ENCODE measurements around the gene MPIG6B.

The MPIG6B gene

DNA sequence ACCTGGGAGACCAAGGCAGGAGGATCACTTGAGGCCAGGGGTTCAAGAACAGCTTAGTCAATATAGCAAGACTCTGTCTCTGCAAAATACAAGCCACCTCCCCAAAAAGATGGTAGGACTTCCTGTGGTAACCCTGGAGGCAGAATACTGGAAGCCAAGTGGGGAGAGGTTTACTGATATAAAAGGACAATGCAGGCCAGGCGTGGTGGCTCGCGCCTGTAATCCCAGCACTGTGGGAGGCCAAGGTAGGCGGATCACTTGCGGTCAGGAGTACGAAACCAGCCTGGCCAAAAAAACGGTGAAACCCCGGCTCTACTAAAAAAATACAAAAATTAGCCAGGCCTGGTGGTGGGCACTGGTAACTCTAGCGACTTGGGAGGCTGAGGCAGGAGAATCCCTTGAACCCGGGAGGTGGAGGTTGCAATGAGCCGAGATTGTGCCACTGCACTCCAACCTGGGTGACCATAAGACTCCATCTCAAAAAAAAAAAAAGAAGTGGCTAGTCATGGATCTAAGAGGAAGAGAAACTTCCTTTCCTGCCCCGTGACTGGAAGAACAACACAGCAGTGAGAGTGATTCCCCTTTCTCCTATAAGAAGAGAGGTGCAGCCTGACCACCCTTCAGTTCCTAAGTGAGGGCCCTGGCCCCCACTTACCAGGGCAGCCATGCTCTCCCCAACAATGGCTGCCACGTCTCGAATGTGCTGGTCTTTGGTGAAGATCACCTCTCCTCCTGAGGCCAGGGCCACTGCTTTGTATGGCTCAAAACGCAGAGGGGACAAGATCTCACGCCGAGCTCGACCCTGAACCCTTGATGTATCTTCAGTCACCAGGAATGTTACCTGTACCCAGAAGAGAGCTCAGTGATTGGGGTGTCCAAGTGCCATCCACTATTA is 45.4 kb downstream of the MPIG6B start (continued):
- TF ChIP-seq, protein P1, sequence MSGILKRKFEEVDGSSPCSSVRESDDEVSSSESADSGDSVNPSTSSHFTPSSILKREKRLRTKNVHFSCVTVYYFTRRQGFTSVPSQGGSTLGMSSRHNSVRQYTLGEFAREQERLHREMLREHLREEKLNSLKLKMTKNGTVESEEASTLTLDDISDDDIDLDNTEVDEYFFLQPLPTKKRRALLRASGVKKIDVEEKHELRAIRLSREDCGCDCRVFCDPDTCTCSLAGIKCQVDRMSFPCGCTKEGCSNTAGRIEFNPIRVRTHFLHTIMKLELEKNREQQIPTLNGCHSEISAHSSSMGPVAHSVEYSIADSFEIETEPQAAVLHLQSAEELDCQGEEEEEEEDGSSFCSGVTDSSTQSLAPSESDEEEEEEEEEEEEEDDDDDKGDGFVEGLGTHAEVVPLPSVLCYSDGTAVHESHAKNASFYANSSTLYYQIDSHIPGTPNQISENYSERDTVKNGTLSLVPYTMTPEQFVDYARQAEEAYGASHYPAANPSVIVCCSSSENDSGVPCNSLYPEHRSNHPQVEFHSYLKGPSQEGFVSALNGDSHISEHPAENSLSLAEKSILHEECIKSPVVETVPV (CRISPR knock-in tag; IDR thresholded peaks at IDR 0.05), result no peak
- TF ChIP-seq BACH2 (CRISPR knock-in tag; IDR thresholded peaks at IDR 0.05; ENCODE audit: borderline replicate concordance) (no peak), GLIS3 (CRISPR knock-in tag; IDR thresholded peaks at IDR 0.05) (no peak), SNAI2 (CRISPR knock-in tag; IDR thresholded peaks at IDR 0.05) (no peak), OSR1 (CRISPR knock-in tag; IDR thresholded peaks at IDR 0.05) (no peak), ZNF8 (CRISPR knock-in tag; IDR thresholded peaks at IDR 0.05) (no peak), ZNF565 (CRISPR knock-in tag; conservative IDR thresholded peaks at IDR 0.05; ENCODE audit: low read depth) (no peak), ISL1 (CRISPR knock-in tag; IDR thresholded peaks at IDR 0.05) (no peak), ZFP3 (CRISPR knock-in tag; IDR thresholded peaks at IDR 0.05) (no peak)
- TF ChIP-seq, protein P2, sequence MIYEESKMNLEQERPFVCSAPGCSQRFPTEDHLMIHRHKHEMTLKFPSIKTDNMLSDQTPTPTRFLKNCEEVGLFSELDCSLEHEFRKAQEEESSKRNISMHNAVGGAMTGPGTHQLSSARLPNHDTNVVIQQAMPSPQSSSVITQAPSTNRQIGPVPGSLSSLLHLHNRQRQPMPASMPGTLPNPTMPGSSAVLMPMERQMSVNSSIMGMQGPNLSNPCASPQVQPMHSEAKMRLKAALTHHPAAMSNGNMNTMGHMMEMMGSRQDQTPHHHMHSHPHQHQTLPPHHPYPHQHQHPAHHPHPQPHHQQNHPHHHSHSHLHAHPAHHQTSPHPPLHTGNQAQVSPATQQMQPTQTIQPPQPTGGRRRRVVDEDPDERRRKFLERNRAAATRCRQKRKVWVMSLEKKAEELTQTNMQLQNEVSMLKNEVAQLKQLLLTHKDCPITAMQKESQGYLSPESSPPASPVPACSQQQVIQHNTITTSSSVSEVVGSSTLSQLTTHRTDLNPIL (CRISPR knock-in tag; IDR thresholded peaks at IDR 0.05; ENCODE audit: low read depth), result no peak

DNA sequence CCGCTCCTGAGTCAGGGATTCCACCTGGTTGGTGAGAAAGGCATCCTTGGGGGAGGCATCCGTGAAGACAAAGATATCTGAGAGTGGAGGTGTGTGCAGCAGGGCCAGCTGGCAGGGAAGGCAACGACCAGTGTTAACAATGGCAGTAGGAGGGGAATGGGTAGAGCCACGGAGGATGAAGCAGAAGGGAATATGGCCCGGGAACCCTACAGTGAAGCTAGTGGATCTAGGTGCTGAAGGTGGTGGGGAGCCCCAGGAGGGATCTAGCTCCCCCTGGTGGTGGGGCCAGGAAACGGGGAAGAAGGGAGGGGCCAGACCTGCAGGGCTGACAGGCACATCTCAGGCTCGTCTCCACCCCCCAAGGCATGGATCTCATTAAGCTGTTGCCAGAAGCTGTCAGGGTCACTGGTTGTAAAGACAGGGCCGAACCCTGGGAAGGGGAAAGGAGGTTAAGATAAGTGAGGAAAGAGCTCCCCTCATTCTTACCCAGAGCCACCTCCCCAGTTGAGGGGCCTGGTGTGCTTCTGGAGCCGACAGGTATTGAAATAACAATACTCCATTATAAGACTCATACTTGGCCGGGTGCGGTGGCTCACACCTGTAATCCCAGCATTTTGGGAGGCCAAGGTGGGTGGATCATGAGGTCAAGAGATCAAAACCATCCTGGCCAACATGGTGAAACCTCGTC is 46.7 kb downstream of the MPIG6B start:
- TF ChIP-seq, protein P1 (CRISPR knock-in tag; IDR thresholded peaks at IDR 0.05), result no peak
- no peak for TF ChIP-seq RARB (CRISPR knock-in tag; IDR thresholded peaks at IDR 0.05)
- no peak for TF ChIP-seq ZC3H10 (CRISPR knock-in tag; IDR thresholded peaks at IDR 0.05)
- TF ChIP-seq ZNF8 (CRISPR knock-in tag; IDR thresholded peaks at IDR 0.05), result no peak
- TF ChIP-seq BACH2 (CRISPR knock-in tag; IDR thresholded peaks at IDR 0.05; ENCODE audit: borderline replicate concordance), result no peak
- no peak for TF ChIP-seq TCF4 (CRISPR knock-in tag; IDR thresholded peaks at IDR 0.05; ENCODE audit: borderline replicate concordance)
- peak; percentile 46 for ATAC-seq

DNA sequence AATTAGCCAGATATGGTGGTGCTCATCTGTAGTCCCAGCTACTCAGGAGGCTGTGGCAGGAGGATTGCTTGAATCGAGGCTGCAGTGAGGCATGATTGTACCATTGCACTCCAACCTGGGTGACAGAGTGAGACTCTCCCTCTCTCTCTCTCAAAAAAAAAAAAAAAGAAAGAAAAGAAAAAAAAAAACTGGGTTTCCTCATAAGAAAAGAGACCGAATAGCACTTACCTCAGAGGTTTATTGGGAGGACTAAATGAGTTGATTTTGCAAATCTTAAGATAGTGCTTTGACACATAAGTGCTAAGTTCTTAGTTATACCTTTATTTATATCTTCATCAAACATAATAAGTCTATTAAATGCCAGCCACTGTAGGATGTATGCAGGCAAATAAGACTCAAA is 47.7 kb downstream of the MPIG6B start:
- TF ChIP-seq TOX (CRISPR knock-in tag; IDR thresholded peaks at IDR 0.05; ENCODE audit: borderline replicate concordance) (no peak), ZNF8 (CRISPR knock-in tag; IDR thresholded peaks at IDR 0.05) (no peak), ZFP3 (CRISPR knock-in tag; IDR thresholded peaks at IDR 0.05) (no peak), SNAI2 (CRISPR knock-in tag; IDR thresholded peaks at IDR 0.05) (no peak), RARB (CRISPR knock-in tag; IDR thresholded peaks at IDR 0.05) (no peak), PPARA (CRISPR knock-in tag; IDR thresholded peaks at IDR 0.05; ENCODE audit: borderline replicate concordance) (no peak), TCF4 (CRISPR knock-in tag; IDR thresholded peaks at IDR 0.05; ENCODE audit: borderline replicate concordance) (no peak), ESRRG (CRISPR knock-in tag; IDR thresholded peaks at IDR 0.05) (no peak), ARNTL (CRISPR knock-in tag; IDR thresholded peaks at IDR 0.05; ENCODE audit: borderline replicate concordance, low read depth) (no peak), ZFP30 (CRISPR knock-in tag; IDR thresholded peaks at IDR 0.05) (no peak), ISL1 (CRISPR knock-in tag; IDR thresholded peaks at IDR 0.05) (no peak), ZNF565 (CRISPR knock-in tag; conservative IDR thresholded peaks at IDR 0.05; ENCODE audit: low read depth) (no peak), OSR1 (CRISPR knock-in tag; IDR thresholded peaks at IDR 0.05) (no peak)
- TF ChIP-seq, protein P1 (CRISPR knock-in tag; IDR thresholded peaks at IDR 0.05), result no peak
- TF ChIP-seq, protein P2 (CRISPR knock-in tag; IDR thresholded peaks at IDR 0.05; ENCODE audit: low read depth), result no peak
- TF ChIP-seq, protein P3, sequence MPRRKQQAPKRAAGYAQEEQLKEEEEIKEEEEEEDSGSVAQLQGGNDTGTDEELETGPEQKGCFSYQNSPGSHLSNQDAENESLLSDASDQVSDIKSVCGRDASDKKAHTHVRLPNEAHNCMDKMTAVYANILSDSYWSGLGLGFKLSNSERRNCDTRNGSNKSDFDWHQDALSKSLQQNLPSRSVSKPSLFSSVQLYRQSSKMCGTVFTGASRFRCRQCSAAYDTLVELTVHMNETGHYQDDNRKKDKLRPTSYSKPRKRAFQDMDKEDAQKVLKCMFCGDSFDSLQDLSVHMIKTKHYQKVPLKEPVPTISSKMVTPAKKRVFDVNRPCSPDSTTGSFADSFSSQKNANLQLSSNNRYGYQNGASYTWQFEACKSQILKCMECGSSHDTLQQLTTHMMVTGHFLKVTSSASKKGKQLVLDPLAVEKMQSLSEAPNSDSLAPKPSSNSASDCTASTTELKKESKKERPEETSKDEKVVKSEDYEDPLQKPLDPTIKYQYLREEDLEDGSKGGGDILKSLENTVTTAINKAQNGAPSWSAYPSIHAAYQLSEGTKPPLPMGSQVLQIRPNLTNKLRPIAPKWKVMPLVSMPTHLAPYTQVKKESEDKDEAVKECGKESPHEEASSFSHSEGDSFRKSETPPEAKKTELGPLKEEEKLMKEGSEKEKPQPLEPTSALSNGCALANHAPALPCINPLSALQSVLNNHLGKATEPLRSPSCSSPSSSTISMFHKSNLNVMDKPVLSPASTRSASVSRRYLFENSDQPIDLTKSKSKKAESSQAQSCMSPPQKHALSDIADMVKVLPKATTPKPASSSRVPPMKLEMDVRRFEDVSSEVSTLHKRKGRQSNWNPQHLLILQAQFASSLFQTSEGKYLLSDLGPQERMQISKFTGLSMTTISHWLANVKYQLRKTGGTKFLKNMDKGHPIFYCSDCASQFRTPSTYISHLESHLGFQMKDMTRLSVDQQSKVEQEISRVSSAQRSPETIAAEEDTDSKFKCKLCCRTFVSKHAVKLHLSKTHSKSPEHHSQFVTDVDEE (CRISPR knock-in tag; IDR thresholded peaks at IDR 0.05), result no peak
- TF ChIP-seq, protein P4, sequence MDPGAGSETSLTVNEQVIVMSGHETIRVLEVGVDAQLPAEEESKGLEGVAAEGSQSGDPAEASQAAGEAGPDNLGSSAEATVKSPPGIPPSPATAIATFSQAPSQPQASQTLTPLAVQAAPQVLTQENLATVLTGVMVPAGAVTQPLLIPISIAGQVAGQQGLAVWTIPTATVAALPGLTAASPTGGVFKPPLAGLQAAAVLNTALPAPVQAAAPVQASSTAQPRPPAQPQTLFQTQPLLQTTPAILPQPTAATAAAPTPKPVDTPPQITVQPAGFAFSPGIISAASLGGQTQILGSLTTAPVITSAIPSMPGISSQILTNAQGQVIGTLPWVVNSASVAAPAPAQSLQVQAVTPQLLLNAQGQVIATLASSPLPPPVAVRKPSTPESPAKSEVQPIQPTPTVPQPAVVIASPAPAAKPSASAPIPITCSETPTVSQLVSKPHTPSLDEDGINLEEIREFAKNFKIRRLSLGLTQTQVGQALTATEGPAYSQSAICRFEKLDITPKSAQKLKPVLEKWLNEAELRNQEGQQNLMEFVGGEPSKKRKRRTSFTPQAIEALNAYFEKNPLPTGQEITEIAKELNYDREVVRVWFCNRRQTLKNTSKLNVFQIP (CRISPR knock-in tag; IDR thresholded peaks at IDR 0.05; ENCODE audit: borderline replicate concordance, low read depth), result no peak
- ATAC-seq, result no peak
